SJSA1 (cell line): ENCODE results near the gene LRP8. TPM values are rescaled to one million over a fixed set of nuclear protein-coding genes. Genes with fewer than 3 reads are reported as not detected.

Source experiments
- DNase-seq, 2 experiments: peaks; one replicate each; pipeline ENCODE4 v3.0.0-alpha.2; 2015 to 2020; ENCODE audit warnings: low spot score in 2 of 2, low read depth in 1 of 2
- H3K27ac ChIP-seq: fragments of 250-450 bp; sonication (Bioruptor Pico); 2 replicates; pipeline ENCODE4 v1.5.1; 2020; ENCODE audit warnings: mild to moderate bottlenecking, moderate library complexity
- H3K27me3 ChIP-seq: fragments of 250-450 bp; sonication (Bioruptor Pico); replicated peaks from 2 replicates; pipeline ENCODE4 v1.5.1; 2020; ENCODE audit warnings: mild to moderate bottlenecking, moderate library complexity
- H3K36me3 ChIP-seq: fragments of 250-450 bp; sonication (Bioruptor Pico); 2 replicates; pipeline ENCODE4 v1.5.1; 2020; ENCODE audit warnings: mild to moderate bottlenecking
- H3K4me1 ChIP-seq: fragments of 250-450 bp; sonication (Bioruptor Pico); replicated peaks from 2 replicates; pipeline ENCODE4 v1.6.1; 2021; ENCODE audit warnings: mild to moderate bottlenecking
- H3K4me3 ChIP-seq: fragments of 250-450 bp; sonication (Bioruptor Pico); 2 replicates; pipeline ENCODE4 v1.5.1; 2020; ENCODE audit warnings: mild to moderate bottlenecking
- H3K9me3 ChIP-seq: fragments of 250-450 bp; sonication (Bioruptor Pico); replicated peaks from 2 replicates; pipeline ENCODE4 v1.5.1; 2020; ENCODE audit warnings: mild to moderate bottlenecking
- total RNA-seq: library from RNA; depleted of rRNA; stranded (reverse); fragments of >200 nt; shearing (Covaris generic); gene quantifications from 2 replicates; pipeline ENCODE4 v1.2.3, GENCODE V29; 2014

LRP8 gene
- total RNA-seq, 1 experiment from 2014 or later, result 15.6 TPM

GRCh38 chr1:53328541-53329499 lies 950 bp upstream of the LRP8 start:
- DNase-seq, result no peak
- Histone ChIP-seq H3K27ac (no peak overlapping the region), H3K4me3 (peak overlapping the region; percentile 87; the same call in 1 of the 2 replicates), H3K27me3 (no peaks in the 10 kb centered on the region), H3K9me3 (no peaks in the 10 kb centered on the region), H3K4me1 (peaks cover 26% of the 10 kb centered on the region), H3K36me3 (peaks cover 19% of the 10 kb centered on the region)

DNA sequence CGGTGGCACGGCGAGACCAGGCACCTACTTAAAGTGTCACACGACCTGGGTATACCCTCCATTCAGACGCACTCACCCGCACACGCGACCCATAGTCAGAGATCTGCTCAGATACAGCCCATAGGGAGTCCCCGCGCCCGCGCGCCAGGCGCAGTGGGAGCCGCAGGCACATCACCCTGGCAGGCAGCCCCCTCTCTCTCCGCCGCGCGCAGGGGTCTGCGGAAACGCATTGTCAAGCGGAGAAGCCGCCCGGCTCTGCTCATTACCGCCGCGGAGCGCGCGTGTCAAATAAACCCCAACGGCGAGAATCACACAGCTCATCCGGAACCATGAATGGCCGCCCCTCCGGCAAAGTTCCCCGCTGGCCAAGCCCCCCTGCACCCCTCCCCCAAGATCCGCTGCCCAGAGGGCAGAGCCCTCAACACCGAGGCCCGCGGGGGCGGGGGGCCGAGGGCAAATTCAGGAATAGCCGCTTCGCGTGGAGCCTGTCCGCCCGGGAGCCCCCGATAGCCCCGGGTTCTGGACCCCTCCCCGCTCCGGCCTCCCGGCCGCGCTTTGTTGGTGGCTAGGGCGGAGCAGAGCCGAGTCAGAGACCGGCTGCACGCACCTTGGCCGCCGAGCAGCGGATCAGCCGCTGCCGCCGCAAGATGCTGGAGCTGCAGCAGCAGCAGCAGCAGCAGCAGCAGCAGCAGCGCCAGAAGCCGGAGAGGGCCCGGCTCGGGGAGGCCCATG lies 522 bp downstream of the LRP8 start:
- peak in 1 of 2 experiments; percentile 60 for DNase-seq
- Histone ChIP-seq H3K27me3 (no peaks in the 10 kb centered on the region), H3K4me3 (peak overlapping the region; percentile 87), H3K9me3 (no peaks in the 10 kb centered on the region), H3K27ac (peak overlapping the region; percentile 51; the same call in 1 of the 2 replicates), H3K4me1 (peaks cover 26% of the 10 kb centered on the region), H3K36me3 (peaks cover 25% of the 10 kb centered on the region)

- Histone ChIP-seq H3K36me3 (peaks cover 32% of the 10 kb centered on the region), H3K4me1 (peaks cover 26% of the 10 kb centered on the region), H3K4me3 (peak overlapping the region; percentile 87), H3K27me3 (no peaks in the 10 kb centered on the region), H3K9me3 (no peaks in the 10 kb centered on the region), H3K27ac (peak overlapping the region; percentile 42)
- peak in 1 of 2 experiments; percentile 62 for DNase-seq
These were observed 1.2 kb downstream of the LRP8 start for GRCh38 chr1:53326598-53327181.

- Histone ChIP-seq H3K36me3 (peaks cover 36% of the 10 kb centered on the region), H3K27ac (peak overlapping the region; percentile 83), H3K4me1 (peaks cover 25% of the 10 kb centered on the region), H3K9me3 (no peaks in the 10 kb centered on the region), H3K4me3 (peak overlapping the region; percentile 87), H3K27me3 (no peaks in the 10 kb centered on the region)
- peak; percentile 96 to 98 for DNase-seq
These were observed 1.7 kb downstream of the LRP8 start for GRCh38 chr1:53326088-53326597.

- Histone ChIP-seq H3K27ac (peak overlapping the region; percentile 83), H3K9me3 (no peaks in the 10 kb centered on the region), H3K36me3 (peaks cover 43% of the 10 kb centered on the region), H3K4me3 (peak overlapping the region; percentile 87), H3K4me1 (peaks cover 19% of the 10 kb centered on the region), H3K27me3 (no peaks in the 10 kb centered on the region)
- no peak for DNase-seq
These were observed 2.4 kb downstream of the LRP8 start for GRCh38 chr1:53325326-53326087.

- no peak overlapping the region for H3K4me3 ChIP-seq
- no peaks in the 10 kb centered on the region for H3K9me3 ChIP-seq
- H3K27ac ChIP-seq, result peak overlapping the region; percentile 83; the same call in 1 of the 2 replicates
- no peaks in the 10 kb centered on the region for H3K27me3 ChIP-seq
- H3K4me1 ChIP-seq, result peaks cover 19% of the 10 kb centered on the region
- no peak for DNase-seq
- peaks cover 48% of the 10 kb centered on the region for H3K36me3 ChIP-seq
These were observed 3.1 kb downstream of the LRP8 start for GRCh38 chr1:53324728-53325297.

GRCh38 chr1:53324321-53324720 lies 3.5 kb downstream of the LRP8 start:
- peaks cover 19% of the 10 kb centered on the region for H3K4me1 ChIP-seq
- no peak overlapping the region for H3K4me3 ChIP-seq
- H3K9me3 ChIP-seq, result no peaks in the 10 kb centered on the region
- no peaks in the 10 kb centered on the region for H3K27me3 ChIP-seq
- no peak for DNase-seq
- peaks cover 51% of the 10 kb centered on the region for H3K36me3 ChIP-seq
- H3K27ac ChIP-seq, result no peak overlapping the region

DNA sequence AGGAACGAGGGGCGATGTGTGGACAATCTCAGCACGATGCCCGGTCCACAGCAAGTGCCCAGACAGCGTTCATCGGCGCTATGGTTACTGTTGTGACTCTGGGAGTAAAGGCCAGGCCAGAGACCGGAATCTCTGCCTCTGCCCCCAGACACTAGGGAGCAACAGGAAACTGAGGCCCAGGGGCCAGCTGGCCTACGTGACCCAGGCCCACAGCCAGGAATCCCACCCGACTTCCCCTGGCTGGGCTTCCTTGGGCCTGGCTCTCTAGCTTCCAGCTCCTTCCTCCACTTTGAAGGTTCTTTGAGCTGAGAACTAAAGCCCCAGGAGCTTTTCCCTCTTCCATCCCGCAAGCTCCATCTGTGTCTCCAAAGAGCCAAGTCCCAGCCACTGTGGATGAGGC lies 4.6 kb downstream of the LRP8 start:
- peaks cover 57% of the 10 kb centered on the region for H3K36me3 ChIP-seq
- no peak overlapping the region for H3K4me3 ChIP-seq
- peaks cover 19% of the 10 kb centered on the region for H3K4me1 ChIP-seq
- no peak overlapping the region for H3K27ac ChIP-seq
- H3K27me3 ChIP-seq, result no peaks in the 10 kb centered on the region
- H3K9me3 ChIP-seq, result no peaks in the 10 kb centered on the region
- no peak for DNase-seq

DNA sequence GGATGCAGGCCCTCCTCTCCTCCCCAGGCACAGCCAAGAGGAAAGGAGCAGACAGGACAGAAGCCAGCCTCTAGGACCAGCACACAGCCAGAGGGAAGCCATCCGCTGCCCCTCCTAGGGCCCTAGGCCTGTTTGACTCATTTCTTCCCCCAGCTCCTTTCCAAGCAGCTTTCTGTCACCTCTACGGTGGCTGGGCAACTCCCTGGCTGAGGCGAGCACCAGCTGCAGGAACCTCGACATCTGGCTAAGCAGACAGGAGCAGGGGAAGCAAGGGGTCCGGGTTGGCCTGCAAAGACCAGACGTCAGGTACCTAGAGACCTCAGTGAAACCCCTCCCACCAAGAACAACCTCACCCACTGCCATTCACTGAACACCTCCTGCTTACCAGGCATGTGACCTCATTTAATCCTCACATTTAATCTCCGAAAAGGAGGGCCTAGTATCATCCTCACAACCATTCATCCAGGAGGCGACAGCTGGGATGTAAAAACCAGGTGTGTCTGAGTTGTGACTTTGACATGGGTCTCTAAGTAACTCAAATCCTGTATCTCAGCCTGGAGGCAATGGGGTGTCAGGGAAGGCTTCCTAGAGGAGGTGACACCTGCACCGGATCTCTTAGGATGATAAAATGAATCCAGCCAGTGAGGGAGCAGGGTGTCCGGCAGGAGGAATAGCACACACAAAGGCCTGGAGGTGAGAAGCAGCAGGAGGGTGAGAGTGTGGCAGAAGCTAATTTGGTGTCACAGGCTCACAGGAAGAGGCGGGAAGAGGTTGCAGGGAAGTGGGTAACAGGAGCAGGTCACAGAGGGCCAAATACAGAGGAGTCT lies 5.9 kb downstream of the LRP8 start:
- Histone ChIP-seq H3K4me3 (no peak overlapping the region), H3K27me3 (no peaks in the 10 kb centered on the region), H3K27ac (no peak overlapping the region), H3K9me3 (no peaks in the 10 kb centered on the region), H3K4me1 (peaks cover 16% of the 10 kb centered on the region), H3K36me3 (peaks cover 60% of the 10 kb centered on the region)
- DNase-seq, result no peak

- H3K9me3 ChIP-seq, result no peaks in the 10 kb centered on the region
- DNase-seq, result no peak
- no peak overlapping the region for H3K4me3 ChIP-seq
- peaks cover 12% of the 10 kb centered on the region for H3K4me1 ChIP-seq
- peaks cover 60% of the 10 kb centered on the region for H3K36me3 ChIP-seq
- no peaks in the 10 kb centered on the region for H3K27me3 ChIP-seq
- no peak overlapping the region for H3K27ac ChIP-seq
These were observed 6.5 kb downstream of the LRP8 start for GRCh38 chr1:53321366-53321765.

GRCh38 chr1:53320646-53321045 lies 7.2 kb downstream of the LRP8 start:
- H3K27me3 ChIP-seq, result no peaks in the 10 kb centered on the region
- H3K9me3 ChIP-seq, result no peaks in the 10 kb centered on the region
- no peak overlapping the region for H3K27ac ChIP-seq
- no peak for DNase-seq
- no peak overlapping the region for H3K4me3 ChIP-seq
- peaks cover 59% of the 10 kb centered on the region for H3K36me3 ChIP-seq
- peaks cover 9% of the 10 kb centered on the region for H3K4me1 ChIP-seq
